K562 (cell line): ENCODE data around the gene PMM1. TPM values are rescaled to one million over a fixed set of nuclear protein-coding genes. Genes with fewer than 3 reads are reported as not detected.

Experiments used
- BMI1 ChIP-seq: fragments of 150-350 bp; IDR thresholded peaks from 2 replicates; pipeline ENCODE4 v1.6.1; 2014; ENCODE audit warnings: low read length
- CBFA2T2 ChIP-seq: fragments of 450-650 bp; conservative IDR thresholded peaks from 2 replicates; pipeline ENCODE4 v1.6.1; 2017; ENCODE audit warnings: mild to moderate bottlenecking
- DNMT1 ChIP-seq: fragments of 450-650 bp; IDR thresholded peaks from 2 replicates; pipeline ENCODE4 v1.6.1; 2016; ENCODE audit warnings: antibody characterized with exemption, mild to moderate bottlenecking
- KAT7 ChIP-seq: sonication (generic); formaldehyde crosslinking; IDR thresholded peaks from 2 replicates; pipeline ENCODE4 v1.8.0; 2022; ENCODE audit warnings: missing genetic modification reagents, mild to moderate bottlenecking, borderline replicate concordance
- MNT ChIP-seq, 2 experiments: fragments of 450-650 bp; conservative IDR thresholded peaks; 2 replicates each; pipeline ENCODE4 v1.6.1; 2017; ENCODE audit warnings: mild to moderate bottlenecking in 2 of 2, moderate library complexity in 2 of 2
- PTBP1 ChIP-seq: fragments of 200-400 bp; formaldehyde crosslinking; IDR thresholded peaks from 2 replicates; pipeline ENCODE4 v1.6.1; 2017; ENCODE audit warnings: low read depth, low read length
- RB1 ChIP-seq: fragments of 450-650 bp; IDR thresholded peaks from 2 replicates; pipeline ENCODE4 v1.6.1; 2017; ENCODE audit warnings: low read depth, mild to moderate bottlenecking
- RBM15 ChIP-seq: fragments of 200-400 bp; formaldehyde crosslinking; IDR thresholded peaks from 2 replicates; pipeline ENCODE4 v1.6.1; 2018; ENCODE audit warnings: mild to moderate bottlenecking, low read length, moderate library complexity; ENCODE audit not compliant: insufficient read depth
- RNF219 ChIP-seq: fragments of 250-450 bp; sonication (Bioruptor Pico); IDR thresholded peaks from 2 replicates; pipeline ENCODE4 v1.5.0; 2022; ENCODE audit warnings: mild to moderate bottlenecking
- SMC3 ChIP-seq: conservative IDR thresholded peaks from 2 replicates; pipeline ENCODE4 v1.6.1; 2011; ENCODE audit warnings: low read depth, low read length, improper control_type of control experiment; ENCODE audit not compliant: insufficient read depth
- ZBTB11 ChIP-seq, 3 experiments: fragments of 200-800 bp in 1 of 3; fragments of 250-450 bp in 1 of 3; fragments of 450-650 bp in 1 of 3; sonication (Bioruptor Pico) in 1 of 3; sonication (Bioruptor generic) in 1 of 3; formaldehyde crosslinking in 1 of 3; IDR thresholded peaks; 2 replicates each; pipeline versions ENCODE4 v1.6.1 to v1.8.0; 2016 to 2022; ENCODE audit warnings: mild to moderate bottlenecking in 2 of 3, missing genetic modification characterization in 2 of 3, missing compliant biosample characterization in 1 of 3, moderate library complexity in 1 of 3
- ZBTB9 ChIP-seq: fragments of 450-650 bp; formaldehyde crosslinking; IDR thresholded peaks from 2 replicates; pipeline ENCODE4 v1.4.0; 2020; ENCODE audit warnings: mild to moderate bottlenecking, moderate library complexity
- ZNF398 ChIP-seq: fragments of 250-450 bp; sonication (Bioruptor Pico); IDR thresholded peaks from 2 replicates; pipeline ENCODE4 v1.8.0; 2021; ENCODE audit warnings: moderate library complexity, mild to moderate bottlenecking, inconsistent platforms
- ZNF655 ChIP-seq: fragments of 250-450 bp; sonication (Bioruptor Pico); IDR thresholded peaks from 2 replicates; pipeline ENCODE4 v1.5.0; 2021
- polyA plus RNA-seq, 8 experiments: library from polyadenylated mRNA; depleted of rRNA in 4 of 8; stranded (reverse) in 5 of 8; unstranded in 3 of 8; fragments of >200 nt; fragmentation: Nextera tagmentation in 2 of 8; fragmentation: Illumina TruSeq in 1 of 8; extraction: Ambion mirVana in 2 of 8; extraction: Trizol in 1 of 8; gene quantifications; 2 replicates each; pipeline versions ENCODE4 v1.2.1 to v1.2.3, GENCODE V29; 2011 to 2014; ENCODE audit warnings: inconsistent platforms in 1 of 8, missing spikeins in 1 of 8
- total RNA-seq, 7 experiments: library from RNA; depleted of rRNA in 6 of 7; stranded (reverse); fragments of >200 nt in 6 of 7; fragmentation: Illumina TruSeq in 2 of 7; extraction: Trizol in 2 of 7; gene quantifications; 2 replicates each; pipeline versions ENCODE4 v1.2.1 to v1.2.3, GENCODE V29; 2011 to 2021; ENCODE audit warnings: low replicate concordance in 1 of 7

PMM1 gene
- total and polyA plus RNA-seq, 9 of the 15 experiments (the other 6 are each of a cell fraction or from before 2014, with no cell fraction given) = 10.2 to 31.7 (median 20.3) TPM

- TF ChIP-seq ZBTB11 (CRISPR knock-in tag; IDR thresholded peaks at IDR 0.05) = no peak
- TF ChIP-seq ZNF398 (CRISPR knock-in tag) = no peak
- no peak for TF ChIP-seq DNMT1
- TF ChIP-seq RBM15 = no peak
- no peak for TF ChIP-seq PTBP1
- no peak for TF ChIP-seq KAT7
- no peak for TF ChIP-seq ZBTB9 (CRISPR knock-in tag)
- no peak for TF ChIP-seq RNF219
- peak; percentile 34 to 54; a peak in 1 of 4 replicates for TF ChIP-seq MNT (conservative IDR thresholded peaks at IDR 0.05)
- no peak for TF ChIP-seq BMI1
- TF ChIP-seq CBFA2T2 = no peak
- no peak for TF ChIP-seq SMC3
- TF ChIP-seq ZNF655 = no peak
- peak; percentile 22; the same call in 1 of the 2 replicates for TF ChIP-seq RB1
Measured at GRCh38 chr22:41620589-41621098, 31.0 kb upstream of the PMM1 start, which contains the start of gene DESI1 (continued).
